C1 segment of cervical spinal cord (tissue), 14 donors: ENCODE measurements around the gene NAV2.

Source experiments
- DNase-seq, 14 donors: peaks; one replicate each; lab custom pipeline; 2025; lab: John Stamatoyannopoulos, UW

NAV2 gene

GRCh38 chr11:19743622-19744021 lies 31.0 kb downstream of the NAV2 start:
- DNase-seq, result no peak

DNA sequence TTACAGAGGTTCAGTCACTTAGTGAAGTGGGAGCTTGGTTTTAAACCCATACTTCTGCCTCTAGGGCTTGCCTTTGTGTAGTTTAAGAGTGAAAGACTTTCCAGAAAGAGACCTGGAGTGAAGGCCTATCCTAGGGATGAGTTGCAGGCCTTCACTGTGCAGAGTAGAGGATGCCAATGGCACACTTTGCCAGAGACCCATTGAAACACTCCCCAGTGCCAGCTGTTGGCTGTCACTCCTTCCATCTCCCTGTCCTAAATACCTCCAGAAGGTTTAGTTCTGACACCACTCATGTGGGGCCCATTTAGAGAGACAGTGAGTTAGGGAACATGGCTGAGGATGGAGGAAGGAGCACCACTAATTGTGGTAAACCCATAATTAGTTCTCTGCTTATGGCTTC lies 31.5 kb downstream of the NAV2 start:
- no peak for DNase-seq

GRCh38 chr11:19746086-19746485 lies 33.4 kb downstream of the NAV2 start:
- DNase-seq, result peak in 1 of 14 donors; percentile 78

DNA sequence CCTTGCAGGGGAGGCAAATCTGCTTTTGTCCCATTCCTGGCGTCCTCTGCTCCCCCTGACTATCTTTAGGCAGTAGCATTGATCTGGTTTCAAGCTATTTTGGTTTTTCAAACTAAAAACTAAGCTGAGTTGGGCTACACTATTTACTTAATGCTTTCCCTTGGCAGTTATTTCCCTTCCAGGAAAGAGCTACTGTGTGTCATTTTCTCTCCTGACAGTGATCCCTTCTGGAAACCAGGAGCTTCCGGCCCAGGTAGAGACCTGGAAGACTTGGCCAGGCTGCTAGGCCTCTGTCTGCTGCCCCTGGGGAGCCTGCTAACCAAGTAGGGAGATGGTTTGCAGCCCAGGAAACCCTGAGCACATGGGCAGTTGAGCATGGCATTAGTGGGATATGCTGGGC lies 35.0 kb downstream of the NAV2 start:
- no peak for DNase-seq

GRCh38 chr11:19751055-19751454 lies 38.4 kb downstream of the NAV2 start:
- DNase-seq, result no peak

DNA sequence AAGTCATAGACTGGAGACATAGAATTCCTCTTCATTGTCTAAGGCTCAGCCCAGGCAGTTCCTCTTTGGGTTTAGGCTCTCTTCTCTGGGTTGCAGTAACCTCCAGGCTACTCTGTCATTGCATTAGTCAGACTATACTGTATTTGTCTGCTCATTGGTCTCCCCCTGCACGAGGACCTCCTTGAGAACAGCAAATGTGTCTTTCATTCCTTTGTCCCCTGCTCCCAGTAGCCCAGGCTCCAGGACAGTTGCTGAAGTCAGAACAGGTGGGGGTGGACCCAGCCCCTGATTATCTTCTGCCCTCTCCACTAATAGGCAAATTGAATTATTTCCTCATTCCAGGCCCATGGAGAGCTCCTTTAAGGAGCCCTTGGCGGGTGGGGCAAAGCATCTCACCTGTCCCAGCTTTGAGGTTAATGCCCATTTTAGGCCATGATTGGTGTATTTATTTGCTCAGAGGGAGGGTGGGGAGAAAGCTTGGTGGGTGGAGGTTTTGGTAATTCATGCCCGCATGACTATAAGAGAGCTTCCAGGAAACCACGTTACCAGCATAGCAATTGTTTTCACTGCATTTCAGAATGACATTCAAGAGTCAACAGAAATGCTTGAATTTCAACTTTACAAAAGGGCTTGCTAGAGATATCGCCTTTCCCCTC lies 40.9 kb downstream of the NAV2 start:
- DNase-seq, result no peak

- DNase-seq, result peak in 8 of 14 donors; percentile 45 to 89 (median 58)
Observed at GRCh38 chr11:19756675-19757475, 44.2 kb downstream of the NAV2 start.

DNA sequence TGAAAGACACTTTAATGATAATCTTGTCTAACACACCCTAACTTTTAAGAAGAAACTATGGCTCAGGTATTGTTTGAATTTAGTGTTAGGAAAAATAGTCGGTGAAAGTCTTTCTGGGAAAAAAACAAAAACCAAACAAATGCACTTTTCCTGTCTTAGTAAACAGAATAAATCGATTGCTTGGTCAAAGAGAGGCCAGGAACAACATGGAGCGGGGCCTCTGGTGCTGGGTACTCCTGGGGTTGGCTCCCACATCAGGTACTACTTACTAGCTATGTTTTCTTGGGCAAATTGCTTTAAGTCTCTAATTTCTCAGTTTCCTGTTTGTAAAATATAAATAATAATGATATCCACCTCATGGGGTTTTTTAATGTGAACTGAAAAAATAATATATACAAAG lies 46.8 kb downstream of the NAV2 start:
- DNase-seq, result no peak

DNA sequence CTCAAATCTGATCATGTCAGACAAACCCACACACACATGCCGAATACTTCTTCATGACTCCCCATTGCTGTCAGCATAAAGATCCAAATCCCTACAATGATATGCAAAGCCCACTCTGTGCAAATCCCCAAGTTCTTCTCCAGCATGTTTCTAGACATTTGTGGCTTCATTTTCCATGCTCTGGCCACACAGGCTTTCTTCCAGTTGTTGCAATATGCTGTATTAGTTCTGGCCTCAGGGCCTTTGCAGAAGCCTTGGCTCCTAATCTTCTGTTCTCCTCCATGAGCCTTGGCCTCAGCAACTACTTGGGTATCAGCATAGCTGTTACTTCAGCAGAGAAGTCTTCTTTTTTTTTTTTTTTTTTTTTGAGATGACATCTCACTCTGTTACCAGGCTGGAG lies 49.6 kb downstream of the NAV2 start:
- no peak for DNase-seq

DNA sequence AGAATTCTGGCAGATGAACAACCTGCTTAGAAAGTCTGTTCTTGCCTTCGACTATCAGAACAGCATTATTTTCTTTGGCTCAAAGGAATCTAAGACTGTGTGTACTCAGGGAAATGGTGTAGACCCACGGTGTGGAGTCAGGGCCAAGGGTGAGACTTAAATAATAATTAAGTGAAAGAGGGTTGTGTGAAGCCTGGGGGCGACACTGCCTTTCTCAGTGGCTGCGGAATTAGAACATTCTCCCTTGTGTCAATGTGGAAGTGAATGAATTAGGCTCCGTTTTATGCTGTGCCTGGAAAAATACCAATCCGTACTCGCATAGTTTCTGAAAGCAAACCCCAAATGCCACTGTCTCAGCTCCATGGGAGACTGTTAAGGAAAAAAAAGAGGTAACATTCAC lies 50.7 kb downstream of the NAV2 start:
- peak in 1 of 14 donors; percentile 4 for DNase-seq

DNA sequence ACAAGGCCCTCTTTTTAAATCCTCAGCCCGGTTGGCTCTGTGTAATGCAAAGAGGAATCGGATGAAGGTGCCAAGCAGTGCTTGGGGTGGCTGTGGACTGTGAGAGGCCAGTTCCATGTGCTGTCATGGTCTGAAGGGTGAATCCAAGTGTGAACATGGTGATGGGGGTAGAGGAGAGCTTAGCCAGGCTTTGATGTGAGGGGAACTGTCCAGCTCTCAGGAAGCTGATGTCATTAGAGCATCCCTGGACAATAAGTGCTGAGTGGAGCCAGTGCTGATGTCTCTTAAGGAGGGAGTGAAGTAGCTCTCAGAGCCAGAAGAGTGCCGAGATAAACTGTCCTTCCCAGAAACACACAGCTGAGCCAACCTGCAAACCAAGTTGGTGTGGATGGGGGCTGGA lies 53.6 kb downstream of the NAV2 start:
- DNase-seq, result peak in 1 of 14 donors; percentile 18

DNA sequence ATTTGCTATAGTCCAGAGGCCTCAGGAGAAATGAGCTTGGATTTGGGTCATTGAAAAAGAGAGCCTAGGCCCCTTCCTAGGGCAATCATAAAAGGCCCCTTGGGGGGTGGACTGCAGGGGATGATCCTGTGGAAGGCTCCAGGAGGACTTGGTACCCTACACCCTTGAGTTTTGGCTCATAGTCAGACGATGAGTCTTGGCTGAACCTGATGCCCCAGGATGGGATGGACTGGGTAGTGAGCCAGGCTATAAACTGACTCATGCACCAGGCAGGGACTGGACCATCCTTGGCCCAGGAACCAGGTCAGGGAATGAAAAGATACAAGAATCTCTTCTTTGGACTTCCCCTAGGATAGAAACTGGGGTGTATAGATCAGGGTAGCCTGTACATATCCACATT lies 54.2 kb downstream of the NAV2 start:
- peak in 1 of 14 donors; percentile 21 for DNase-seq

- DNase-seq, result no peak
Observed at GRCh38 chr11:19767627-19768151, 55.1 kb downstream of the NAV2 start.

DNA sequence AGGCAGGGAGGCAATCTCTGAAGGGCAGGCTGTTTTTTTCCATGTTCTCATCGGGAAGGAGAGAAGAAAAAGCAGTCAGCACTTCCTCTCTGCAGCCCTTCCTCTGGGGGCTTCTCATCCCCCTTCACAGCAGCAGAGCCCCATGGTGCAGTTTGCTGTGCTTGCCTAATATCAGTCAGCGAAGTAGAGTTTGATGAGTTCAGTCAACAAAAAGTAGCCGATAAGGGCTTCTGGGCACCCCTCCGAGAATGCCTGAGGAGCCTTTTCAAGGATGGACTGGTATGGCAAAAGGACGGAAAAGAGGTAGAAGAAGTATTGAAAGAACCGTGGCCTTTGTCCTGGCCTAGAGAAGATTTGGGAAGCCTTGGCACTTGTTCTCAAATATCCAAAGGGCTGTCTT lies 55.6 kb downstream of the NAV2 start:
- no peak for DNase-seq

- no peak for DNase-seq
Observed at GRCh38 chr11:19768815-19769214, 56.2 kb downstream of the NAV2 start.

DNA sequence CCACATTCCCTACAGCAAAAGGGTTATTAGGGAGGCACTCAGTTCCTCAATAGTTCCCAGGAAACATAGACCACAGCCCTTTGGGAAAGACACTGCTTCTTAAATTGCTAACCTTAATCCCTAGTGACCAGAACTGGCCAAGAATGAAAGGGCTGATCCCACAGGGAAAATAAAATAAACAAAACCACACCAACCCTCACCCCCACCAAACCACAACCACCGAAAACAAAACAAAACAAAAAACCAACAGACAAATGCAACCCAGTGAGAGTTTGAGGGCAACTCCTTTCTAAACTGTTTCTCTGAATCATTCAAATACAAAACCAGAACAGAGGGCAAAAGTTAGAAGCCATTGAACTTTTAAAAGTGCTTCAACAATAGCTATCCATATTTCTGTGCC lies 57.2 kb downstream of the NAV2 start:
- no peak for DNase-seq

DNA sequence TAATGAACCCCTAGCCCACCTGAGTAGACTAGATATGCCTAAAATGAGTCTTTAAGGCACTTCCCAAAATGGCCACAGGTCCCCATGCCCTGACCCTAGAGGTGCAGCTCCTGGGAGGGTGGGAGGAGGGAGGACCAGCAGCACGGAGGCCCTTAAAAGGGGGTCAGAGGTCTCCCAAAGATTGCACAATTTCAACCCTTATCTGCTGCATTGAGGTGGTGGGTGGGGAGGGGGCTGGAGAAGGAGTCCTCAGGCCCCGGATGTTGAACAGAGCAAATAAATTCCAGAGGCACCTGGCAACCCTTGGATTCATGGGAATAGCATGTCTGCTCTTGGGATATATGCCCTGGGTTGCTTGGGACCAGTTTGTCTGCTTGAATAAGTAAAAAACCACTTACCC lies 57.6 kb downstream of the NAV2 start:
- no peak for DNase-seq

DNA sequence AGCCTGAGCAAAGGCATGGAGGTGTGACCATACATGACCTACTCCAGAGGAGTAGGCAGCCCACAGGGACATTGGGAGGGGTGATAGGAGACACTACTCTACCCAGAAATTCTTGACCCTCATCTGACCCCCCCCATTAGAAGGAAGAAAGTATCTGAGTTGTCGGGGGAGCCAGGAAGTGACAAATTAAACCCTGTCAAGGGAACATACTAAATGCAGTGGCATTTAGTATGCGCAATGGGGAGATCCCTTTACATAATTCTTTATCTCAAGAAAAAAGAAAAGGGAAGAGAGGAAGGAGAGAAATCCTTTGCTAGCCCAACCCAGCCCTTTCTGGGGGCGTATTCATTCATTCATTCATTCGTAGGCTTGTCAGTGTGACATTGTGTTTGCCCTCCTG lies 58.8 kb downstream of the NAV2 start:
- no peak for DNase-seq

DNA sequence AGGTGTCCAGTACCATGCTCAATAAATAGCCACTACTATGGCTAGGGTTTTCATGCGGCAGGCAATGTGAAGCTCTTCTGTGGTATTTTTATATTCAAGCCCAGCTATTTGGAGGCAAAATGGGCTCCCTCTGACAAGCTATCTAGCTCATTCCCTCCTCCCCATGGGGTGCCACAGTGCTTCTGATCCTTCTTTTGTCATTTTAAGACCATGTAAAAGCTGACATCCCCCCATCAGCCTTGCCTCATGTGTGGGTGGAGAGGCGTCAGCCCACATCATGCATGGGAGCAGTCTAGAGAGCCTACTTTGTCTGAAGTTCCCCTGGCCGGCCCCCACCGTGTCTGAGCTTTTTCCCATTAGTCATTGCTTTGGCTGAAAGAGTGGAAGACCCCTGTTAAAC lies 59.8 kb downstream of the NAV2 start:
- no peak for DNase-seq

DNA sequence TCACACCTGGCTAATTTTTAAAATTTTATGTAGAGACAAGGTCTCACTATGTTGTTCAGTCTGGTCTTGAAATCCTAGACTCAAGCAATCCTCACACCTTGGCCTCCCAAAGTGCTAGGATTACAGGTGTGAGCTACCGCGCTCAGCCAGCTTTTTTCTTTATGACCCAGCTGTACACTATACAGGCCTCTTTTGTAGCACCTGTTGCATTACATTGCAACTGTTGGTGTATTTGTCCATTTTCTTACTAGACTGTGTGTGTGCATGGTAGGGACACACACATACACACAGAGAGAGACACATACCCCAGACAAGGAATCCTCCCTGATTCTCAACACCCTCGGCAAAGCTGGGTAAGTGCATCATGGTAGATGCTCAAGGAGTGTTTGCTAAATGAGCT lies 61.7 kb downstream of the NAV2 start:
- DNase-seq, result no peak

GRCh38 chr11:19774817-19775580 lies 62.4 kb downstream of the NAV2 start:
- DNase-seq, result no peak

GRCh38 chr11:19775622-19776021 lies 63.0 kb downstream of the NAV2 start:
- no peak for DNase-seq
